Heart left ventricle (tissue), 16 donors: Measurements from ENCODE around the gene PTPRD. TPM values are rescaled to one million over a fixed set of nuclear protein-coding genes. Genes with fewer than 3 reads are reported as not detected.

Source experiments
- ATAC-seq, 4 donors: fragments of 200-7000 bp; cut with Tn5 transposase; one replicate each; pipeline ENCODE4 v1.9.1; 2020 to 2022; ENCODE audit warnings: moderate library complexity in 4 of 4, mild to moderate bottlenecking in 3 of 4, moderate number of reproducible peaks in 1 of 4
- DNase-seq, 5 donors: peaks; one replicate each; pipeline ENCODE4 v3.0.0-alpha.2; 2020
- H3K27ac ChIP-seq, 12 donors: fragments of 200-600 bp; sonication (generic) in 4 of 12; one replicate each; pipeline versions ENCODE4 v1.5.0 to v1.8.0; 2016 to 2022; ENCODE audit warnings: mild to moderate bottlenecking in 2 of 12
- H3K27me3 ChIP-seq, 9 donors: fragments of 200-600 bp; sonication (generic) in 2 of 9; one replicate each; pipeline versions ENCODE4 v1.5.1 to v1.8.0; 2016 to 2022; ENCODE audit warnings: mild to moderate bottlenecking in 3 of 9
- H3K36me3 ChIP-seq, 9 donors: fragments of 200-600 bp; sonication (generic) in 2 of 9; one replicate each; pipeline versions ENCODE4 v1.5.0 to v1.8.0; 2018 to 2022; ENCODE audit warnings: mild to moderate bottlenecking in 2 of 9
- H3K4me1 ChIP-seq, 12 donors: fragments of 200-600 bp; sonication (generic) in 4 of 12; one replicate each; pipeline versions ENCODE4 v1.5.0 to v1.8.0; 2016 to 2022; ENCODE audit warnings: mild to moderate bottlenecking in 3 of 12
- H3K4me3 ChIP-seq, 12 donors: fragments of 200-600 bp; sonication (generic) in 4 of 12; one replicate each; pipeline versions ENCODE4 v1.5.0 to v1.8.0; 2017 to 2022; ENCODE audit warnings: mild to moderate bottlenecking in 9 of 12, moderate library complexity in 4 of 12
- H3K9me3 ChIP-seq, 12 donors: fragments of 200-600 bp; sonication (generic) in 4 of 12; one replicate each; pipeline versions ENCODE4 v1.5.0 to v1.8.0; 2016 to 2022; ENCODE audit warnings: mild to moderate bottlenecking in 1 of 12
- CTCF ChIP-seq, 12 donors: fragments of 200-600 bp; sonication (generic) in 4 of 12; IDR thresholded peaks; one replicate each; pipeline versions ENCODE4 v1.5.0 to v1.8.0; 2018 to 2022; ENCODE audit warnings: antibody characterized with exemption in 12 of 12, mild to moderate bottlenecking in 5 of 12
- POLR2A ChIP-seq, 2 donors: fragments of 450-650 bp; IDR thresholded peaks; one replicate each; pipeline ENCODE4 v1.6.1; 2017; ENCODE audit warnings: antibody characterized with exemption in 2 of 2, mild to moderate bottlenecking in 2 of 2, moderate library complexity in 2 of 2
- WGBS, 4 donors: extraction: QIAGEN DNeasy Blood & Tissue Kit in 2 of 4; methylation state at CpG; one replicate each; pipeline versions ENCODE4 v1.1.5 to v1.1.7; 2013 to 2018; 5-methylcytosine and 5-hydroxymethylcytosine counted together
- intact Hi-C, 10 donors: fragments of 100-400 bp; cut with DNase I; formaldehyde crosslinking; loops; one replicate each; pipeline versions ENCODE4 v1.11.1 to v1.14.2; 2022
- polyA plus RNA-seq, 2 donors: library from polyadenylated mRNA; stranded (reverse); fragments of 200-250 nt; gene quantifications; one replicate each; pipeline ENCODE4 v1.2.3, GENCODE V29; 2013
- total RNA-seq, 9 donors: library from RNA; depleted of rRNA in 2 of 9; stranded (reverse); fragments of >200 nt in 2 of 9; fragmentation: NEBNext Ultra II Directional in 3 of 9; extraction: Animal tissue kit (Norgen Biotek cat#: 25700) in 3 of 9; gene quantifications; one replicate each; pipeline versions ENCODE4 v1.1.0 to v1.2.4, GENCODE V29; 2016 to 2023
- donor health status: ischemic (EF 13 %, LVEDD 7.1; RV severe dilation, severe dysfunction).
- donor health status: healthy with polysubstance abuse.
- donor health status: DM: no; HTN: yes; CAD: no.
- donor health status: DM: no; HTN: no; CAD: no.
- donor health status: ischemic (EF 25% LVEDD 6.9; RV normal size, moderate dysfunction).
- donor health status: ischemic (EF 25% LVEDD 5.7; RV mildly dilated, moderate dysfunction).
- donor health status: healthy.
- donor health status: DM: yes; HTN: yes; CAD: no.
- donor health status: ischemic (EF 35%, LVEDD 5.7; RV mildly dilated, moderate dysfunction).
- donor health status: nonischemic (EF 11% LVEDD 7.7; RV severe dilation, severe dysfunction).
- donor health status: DM: yes; HTN: yes; CAD: no.
- donor health status: PGD.
- donor health status: ischemic (EF 29% LVEDD 5.4; RV normal size, mild dysfunction).
- donor health status: nonischemic (EF 23%, LVEDD 6.1; RV moderate dilation, normal function).

PTPRD gene
- total and polyA plus RNA-seq, 11 donors = 1.4 to 25.3 (median 15.1) TPM

- ATAC-seq (no peak), DNase-seq (no peak)
- no peak overlapping the region for H3K27ac ChIP-seq
- TF ChIP-seq CTCF (IDR thresholded peaks at IDR 0.05) (no peak), POLR2A (IDR thresholded peaks at IDR 0.05) (no peak)
- H3K36me3 ChIP-seq = no peaks in the 10 kb centered on the region
- H3K27me3 ChIP-seq = no peaks in the 10 kb centered on the region
- no peak overlapping the region for H3K4me3 ChIP-seq
- WGBS, 4 donors = 95 to 96% (median 96%) methylated on average over 3 of the region's 3 CpGs
- no peaks in the 10 kb centered on the region for H3K9me3 ChIP-seq
- intact Hi-C loops = no loop called here
- H3K4me1 ChIP-seq = no peaks in the 10 kb centered on the region
Measured at GRCh38 chr9:9412241-9412640, 1200.6 kb downstream of the PTPRD start.

DNA sequence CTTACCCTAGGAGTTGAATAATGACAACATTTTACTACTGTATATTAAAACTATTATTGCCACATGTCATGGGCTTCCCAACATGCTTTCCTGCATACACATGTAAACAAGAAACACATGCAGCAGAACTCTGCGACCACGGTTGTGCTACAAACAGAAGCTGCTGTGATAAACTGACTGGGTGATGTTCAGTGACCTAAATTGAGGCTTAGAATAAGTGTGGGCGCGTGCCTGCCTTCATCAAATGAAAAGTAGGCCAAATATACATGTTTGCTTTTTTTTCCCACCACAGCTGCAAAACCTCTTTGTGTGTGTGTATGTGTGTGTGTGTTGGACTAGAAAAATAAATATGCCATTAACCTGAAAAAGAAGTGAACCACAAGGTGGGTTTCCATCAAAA lies 1202.1 kb downstream of the PTPRD start:
- no peak overlapping the region for H3K4me3 ChIP-seq
- no peaks in the 10 kb centered on the region for H3K4me1 ChIP-seq
- no peaks in the 10 kb centered on the region for H3K9me3 ChIP-seq
- intact Hi-C loops = no loop called here
- H3K27me3 ChIP-seq = no peaks in the 10 kb centered on the region
- no peak for DNase-seq
- WGBS, 4 donors = 72 to 88% (median 82%) methylated on average over 4 of the region's 4 CpGs
- H3K36me3 ChIP-seq = no peaks in the 10 kb centered on the region
- no peak for ATAC-seq
- TF ChIP-seq POLR2A (IDR thresholded peaks at IDR 0.05) (no peak), CTCF (IDR thresholded peaks at IDR 0.05) (no peak)
- H3K27ac ChIP-seq = no peak overlapping the region

- intact Hi-C loops = no loop called here
- Histone ChIP-seq H3K9me3 (no peaks in the 10 kb centered on the region), H3K4me3 (no peak overlapping the region), H3K27ac (no peak overlapping the region), H3K36me3 (no peaks in the 10 kb centered on the region), H3K4me1 (no peaks in the 10 kb centered on the region), H3K27me3 (no peaks in the 10 kb centered on the region)
- ATAC-seq (no peak), DNase-seq (no peak)
- 74 to 86% (median 81%) methylated on average over 2 of the region's 2 CpGs for WGBS, 4 donors
- TF ChIP-seq CTCF (IDR thresholded peaks at IDR 0.05) (no peak), POLR2A (IDR thresholded peaks at IDR 0.05) (no peak)
Measured at GRCh38 chr9:9399982-9400381, 1212.8 kb downstream of the PTPRD start.

DNA sequence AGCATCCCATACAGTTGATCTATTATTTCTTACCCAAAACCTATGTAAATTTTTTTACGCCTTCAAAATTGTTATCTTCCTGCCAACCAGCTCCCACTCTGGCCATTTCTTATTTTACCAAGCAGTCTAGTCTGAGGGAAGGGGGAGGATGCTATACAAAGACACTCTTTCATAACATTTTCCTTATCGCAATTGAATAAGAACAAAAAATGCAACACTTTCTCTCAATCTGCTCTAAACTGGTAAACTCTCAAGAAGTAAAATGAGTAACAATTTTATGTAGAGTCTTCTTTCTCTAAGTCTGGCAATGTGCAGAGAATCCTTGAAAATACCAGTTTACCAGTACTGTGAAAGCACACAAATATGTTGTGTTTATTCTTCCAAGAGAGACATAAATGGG lies 1216.3 kb downstream of the PTPRD start:
- Histone ChIP-seq H3K27me3 (no peaks in the 10 kb centered on the region), H3K4me3 (no peak overlapping the region), H3K27ac (no peak overlapping the region), H3K9me3 (peaks cover 0 to 6% (median 0%) of the 10 kb centered on the region in 12 donors), H3K36me3 (no peaks in the 10 kb centered on the region), H3K4me1 (no peaks in the 10 kb centered on the region)
- no peak for TF ChIP-seq CTCF (IDR thresholded peaks at IDR 0.05)
- no peak for TF ChIP-seq POLR2A (IDR thresholded peaks at IDR 0.05)
- no peak for DNase-seq
- ATAC-seq = no peak
- intact Hi-C loops = no loop called here
- 52 to 74% (median 57%) methylated on average over 2 of the region's 2 CpGs for WGBS, 4 donors
